ENCODE results near the gene F2R.

DNA sequence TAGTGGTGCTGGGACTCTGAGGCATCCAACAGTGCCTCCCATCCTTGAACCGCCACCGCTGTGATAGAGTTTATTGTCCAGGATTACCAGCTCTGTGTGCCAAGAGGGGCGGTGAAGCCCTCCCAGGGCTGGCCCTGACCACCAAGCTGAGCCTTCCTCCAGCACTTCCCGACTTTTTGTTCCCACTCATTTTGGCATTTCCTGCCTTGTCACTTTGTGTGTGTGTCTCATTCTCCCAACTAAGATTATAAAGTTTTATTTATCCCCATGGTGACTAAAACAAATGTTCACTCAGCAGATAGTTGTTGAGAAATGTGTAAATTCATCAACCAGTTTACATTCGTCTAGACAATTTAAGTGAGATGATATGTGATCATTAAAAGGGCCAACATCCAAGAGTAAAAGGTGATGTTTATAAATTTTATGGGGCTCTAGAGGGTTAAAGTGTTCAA lies 2.5 kb downstream of the F2R start:
- TF ChIP-seq EZH2phosphoT487 (IDR thresholded peaks at IDR 0.05; ENCODE audit: insufficient read depth, low read depth) (no peak), EZH2 (IDR thresholded peaks at IDR 0.05; ENCODE audit: insufficient read depth, poor library complexity, severe bottlenecking) (no peak)

Measured in GM23248 (cell line).